HPDE6-E6E7 (cell line): ENCODE measurements around the gene NFATC2.
"Not testable (repeated sequence)": the region's sequence is repeated elsewhere in the genome, so short reads cannot be mapped to it uniquely, and the experiment has no call there.

ENCODE experiments used
- DNase-seq: peaks from one replicate; pipeline ENCODE4 v3.0.0; 2011; ENCODE audit warnings: missing footprints; ENCODE audit errors: extremely low spot score

NFATC2 gene

DNA sequence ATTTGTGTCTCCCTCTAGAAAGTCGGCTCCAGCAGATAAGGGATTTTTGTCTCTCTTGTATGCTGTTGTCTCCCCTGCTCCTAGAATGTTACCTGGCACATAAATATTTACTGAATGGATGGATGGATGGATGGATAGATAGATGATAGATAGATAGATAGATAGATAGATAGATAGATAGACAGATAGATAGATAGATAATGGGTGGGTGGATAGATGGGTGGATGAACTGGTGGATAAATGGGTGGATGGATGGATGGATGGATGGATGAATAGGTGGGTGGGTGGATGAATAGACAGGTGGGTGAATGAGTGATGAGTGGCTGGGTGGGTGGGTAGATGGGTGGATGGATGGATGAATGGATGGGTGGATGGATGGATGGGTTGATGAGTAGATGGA is 185.0 kb downstream of the NFATC2 start:
- no peak for DNase-seq

DNA sequence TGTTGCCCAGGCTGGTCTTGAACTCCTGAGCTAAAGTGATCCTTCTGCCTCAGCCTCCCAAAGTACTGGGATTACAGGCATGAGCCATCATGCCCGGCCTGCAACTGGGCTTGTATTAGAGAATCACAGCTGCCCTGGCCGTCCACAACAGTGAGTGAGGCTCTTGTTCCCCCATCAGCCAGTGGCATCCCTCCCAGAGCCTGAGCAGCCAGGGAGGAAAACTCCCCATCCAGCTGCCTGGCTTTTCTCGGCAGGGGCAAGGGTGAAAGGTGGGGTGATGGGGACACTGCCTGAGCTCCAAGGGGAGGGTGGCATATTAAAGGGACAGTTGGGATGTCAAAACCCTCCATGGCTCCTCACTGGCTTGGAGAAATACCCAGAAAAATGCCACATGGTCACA is 185.6 kb downstream of the NFATC2 start:
- DNase-seq, result no peak

DNA sequence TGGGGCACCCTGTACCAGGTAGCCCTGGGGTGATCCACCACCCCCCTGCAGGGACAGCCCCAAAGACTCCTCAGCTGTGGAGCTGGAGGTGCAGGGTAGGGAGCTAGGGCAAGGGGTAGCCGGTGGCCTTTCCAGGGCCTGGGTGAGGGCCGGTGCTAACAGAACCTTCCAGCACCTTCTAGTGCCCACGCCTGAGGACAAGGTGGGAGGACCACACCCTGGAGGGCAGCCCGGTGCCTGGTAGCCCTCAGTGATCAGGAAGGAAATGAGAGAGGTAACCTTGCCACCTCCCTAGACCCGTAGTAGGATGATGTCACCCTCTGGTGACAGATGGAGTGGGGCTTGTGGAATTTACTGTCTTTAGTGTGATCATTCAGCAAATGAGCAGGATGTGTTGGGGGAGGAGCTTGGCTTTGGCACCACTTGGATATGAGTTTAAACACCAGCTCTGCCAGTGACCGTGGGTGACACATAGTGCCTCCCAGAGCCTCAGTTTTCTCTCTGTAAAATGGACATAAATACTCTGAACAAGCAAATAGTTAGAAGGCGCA is 187.7 kb downstream of the NFATC2 start:
- no peak for DNase-seq

DNA sequence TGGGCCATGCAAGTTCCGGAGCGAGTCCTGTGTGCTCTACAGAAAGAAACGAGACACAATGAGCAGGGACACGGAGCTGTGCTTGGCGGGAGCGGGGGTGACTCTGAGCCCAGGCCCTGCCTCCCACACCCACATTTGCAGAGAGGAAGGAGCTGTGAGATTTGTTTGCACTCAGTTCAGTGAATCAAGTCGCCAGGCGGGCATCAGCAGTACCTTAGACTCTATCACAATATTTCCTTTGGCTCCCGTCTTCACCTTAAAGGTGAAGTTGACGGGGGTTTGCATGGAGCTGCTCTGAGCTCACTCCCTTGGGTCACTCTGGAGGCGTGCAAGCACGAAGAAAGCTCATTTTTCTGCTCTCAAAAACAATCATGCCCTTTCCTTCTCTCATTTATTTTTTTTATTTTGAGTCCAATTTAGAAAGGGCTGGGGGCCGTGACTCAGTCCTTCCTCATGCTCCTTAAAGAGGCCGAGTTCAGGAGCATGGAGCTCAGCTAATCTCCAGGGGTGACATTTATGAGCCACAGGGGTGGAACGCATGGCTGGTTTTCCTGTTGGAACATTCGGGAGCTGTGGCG is 188.2 kb downstream of the NFATC2 start:
- DNase-seq, result no peak

DNA sequence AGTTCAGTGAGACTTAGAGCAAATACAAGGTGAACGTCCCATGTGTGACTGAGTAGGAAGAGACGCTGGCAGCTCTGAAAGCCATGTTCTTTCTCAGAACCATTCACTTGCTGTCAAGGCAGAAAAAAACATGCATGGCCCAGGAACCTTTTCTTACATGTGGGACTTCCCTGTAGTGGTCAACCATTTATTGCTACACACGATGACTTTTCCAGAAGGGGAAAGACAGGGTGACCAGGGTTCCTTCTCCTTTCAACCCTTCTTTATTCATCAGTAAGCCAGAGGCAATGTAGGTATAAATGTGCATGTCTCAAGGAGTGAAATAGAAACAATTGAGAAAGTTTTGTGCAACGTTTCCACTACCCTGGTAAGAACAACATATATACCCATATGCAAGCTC is 189.0 kb downstream of the NFATC2 start:
- DNase-seq, result no peak

DNA sequence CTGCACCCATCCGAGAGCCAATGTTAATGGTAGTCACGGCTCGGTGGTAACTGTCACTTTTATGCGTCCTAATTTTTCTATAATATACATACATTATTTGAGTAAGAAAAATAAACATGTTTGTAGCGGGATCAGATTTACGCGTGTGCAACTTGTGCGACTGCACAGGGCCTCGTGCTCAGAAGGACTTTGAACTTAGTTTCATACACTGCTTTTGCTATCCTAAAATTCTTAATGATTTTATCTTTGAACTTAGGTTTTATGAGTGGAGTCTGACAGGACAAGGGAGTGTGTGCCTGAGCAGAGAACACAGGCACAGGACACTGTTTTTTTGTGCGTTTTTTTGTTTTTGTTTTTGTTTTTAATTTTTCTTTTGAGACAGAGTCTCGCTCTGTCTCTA is 189.7 kb downstream of the NFATC2 start:
- DNase-seq, result no peak

DNA sequence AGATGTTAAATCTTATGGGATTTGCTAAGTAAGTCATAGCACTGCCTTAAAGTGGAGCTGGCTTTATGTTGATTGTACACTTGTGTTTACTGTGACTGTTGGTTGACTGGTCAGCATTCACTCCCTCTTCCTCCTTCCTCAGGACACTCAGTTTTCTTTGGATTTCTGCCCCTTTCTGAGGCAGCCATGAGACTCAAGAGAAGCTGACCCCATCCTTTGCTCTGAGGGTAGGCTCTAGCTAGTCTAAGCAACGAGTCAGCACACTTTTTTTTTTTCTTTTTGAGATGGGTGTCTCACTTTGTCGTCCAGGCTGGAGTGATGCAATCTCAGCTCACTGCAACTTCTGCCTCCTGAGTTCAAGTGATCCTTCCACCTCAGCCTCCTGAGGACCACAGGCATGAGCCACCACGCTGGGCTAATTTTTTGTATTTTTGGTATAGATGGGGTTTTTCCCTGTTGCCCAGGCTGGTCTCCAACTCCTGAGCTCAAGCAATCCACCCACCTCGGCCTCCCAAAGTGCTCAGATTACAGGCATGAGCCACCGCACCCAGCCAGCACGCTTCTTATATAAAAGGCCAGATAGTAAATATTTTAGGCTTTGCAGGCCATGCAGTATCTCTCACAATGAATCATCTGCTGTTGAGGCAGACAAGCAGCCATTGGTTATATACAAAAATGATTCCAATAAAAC is 191.4 kb downstream of the NFATC2 start:
- no peak for DNase-seq

DNA sequence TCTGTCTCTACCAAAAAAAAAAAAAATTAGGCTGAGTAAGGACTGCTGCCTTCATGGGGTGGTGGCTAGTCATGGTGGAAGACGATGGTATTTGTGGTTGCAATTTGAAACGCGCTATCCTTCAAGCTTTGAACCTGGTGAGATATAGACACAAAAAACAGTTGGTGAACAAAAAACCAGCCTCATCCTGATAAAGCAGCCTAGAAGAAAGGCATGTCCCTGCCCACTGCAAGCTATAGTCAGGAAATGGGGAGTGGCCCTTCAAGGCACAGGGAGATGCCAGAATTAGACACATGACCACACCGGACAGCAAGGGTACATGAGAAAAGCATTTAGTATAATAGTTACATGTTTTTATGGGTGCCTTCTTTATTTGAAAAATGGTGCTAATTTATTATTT is 193.6 kb downstream of the NFATC2 start:
- no peak for DNase-seq

DNA sequence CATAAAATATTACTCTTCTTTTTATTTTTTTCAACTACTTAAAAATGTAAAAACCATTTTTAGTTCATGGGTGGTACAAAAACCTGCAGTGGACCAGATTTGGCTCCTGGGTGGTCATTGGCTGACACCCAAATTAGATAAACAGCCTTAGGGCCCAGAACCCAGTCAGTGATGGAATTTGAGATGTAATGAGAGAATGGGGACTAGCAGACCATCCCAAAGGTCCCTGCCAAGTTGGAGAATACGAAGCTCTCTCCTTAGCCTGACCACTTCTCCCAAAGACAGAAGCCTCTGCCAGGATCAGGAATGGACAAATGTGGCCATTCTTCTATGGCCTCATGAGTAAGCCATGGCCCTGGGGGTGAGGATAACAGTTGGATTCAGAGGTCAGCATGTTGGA is 194.7 kb downstream of the NFATC2 start:
- DNase-seq, result no peak

DNA sequence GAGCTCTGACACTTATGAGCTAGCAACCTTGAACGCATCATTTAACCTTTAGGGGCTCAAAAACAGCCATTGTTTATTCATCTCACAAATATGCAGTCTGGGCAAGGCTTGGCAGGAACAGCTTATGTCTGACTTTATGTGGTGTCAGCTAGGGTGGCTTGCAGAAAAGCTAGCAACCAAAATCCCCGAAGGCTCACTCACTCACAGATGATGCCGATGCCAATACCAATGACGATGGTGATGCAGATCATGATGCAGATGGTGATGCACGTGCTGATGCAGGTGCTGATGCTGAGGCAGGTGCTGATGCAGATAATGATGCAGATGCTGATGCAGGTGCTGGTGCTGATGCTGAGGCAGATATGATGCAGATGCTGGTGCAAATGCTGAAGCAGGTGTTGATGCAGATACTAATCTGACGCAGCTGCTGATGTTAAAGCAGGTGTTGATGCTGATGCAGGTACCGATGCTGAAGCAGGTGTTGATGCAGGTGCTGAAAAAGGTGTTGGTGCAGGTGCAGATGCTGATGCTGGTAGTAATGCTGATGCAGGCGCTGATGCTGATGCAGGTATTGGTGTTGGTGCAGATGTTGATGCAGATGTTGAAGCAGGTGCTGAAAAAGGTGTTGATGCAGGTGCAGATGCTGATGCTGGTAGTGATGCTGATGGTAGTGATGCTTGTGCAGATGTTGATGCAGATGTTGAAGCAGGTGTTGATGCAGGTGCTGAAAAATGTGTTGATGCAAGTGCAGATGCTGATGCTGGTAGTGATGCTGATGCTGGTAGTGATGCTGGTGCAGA is 195.6 kb downstream of the NFATC2 start:
- no peak for DNase-seq

DNA sequence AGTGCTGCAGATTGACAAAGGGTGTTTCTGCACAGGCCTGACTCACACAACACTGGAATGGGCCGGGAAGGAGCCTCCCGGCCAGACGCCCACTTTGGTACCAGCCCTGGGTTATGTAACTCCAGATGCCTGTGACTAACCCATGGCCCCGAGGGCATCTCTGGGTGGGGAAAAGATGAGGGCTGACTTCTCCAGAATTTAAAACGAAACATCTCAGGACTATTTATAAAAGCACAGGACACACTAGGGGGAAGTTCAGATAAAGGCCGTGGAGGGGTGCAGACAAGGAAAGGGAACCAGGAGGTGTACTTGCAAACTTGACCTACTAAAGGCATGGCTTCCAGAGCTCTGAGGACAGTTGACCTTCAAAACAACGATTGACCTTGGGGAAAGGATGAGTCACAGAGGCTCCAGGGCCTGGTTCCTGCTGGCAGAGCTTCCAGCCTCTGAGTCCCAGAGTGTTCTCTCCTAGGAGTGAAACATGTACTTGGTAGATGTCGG is 196.9 kb downstream of the NFATC2 start:
- DNase-seq, result peak; percentile 85

DNA sequence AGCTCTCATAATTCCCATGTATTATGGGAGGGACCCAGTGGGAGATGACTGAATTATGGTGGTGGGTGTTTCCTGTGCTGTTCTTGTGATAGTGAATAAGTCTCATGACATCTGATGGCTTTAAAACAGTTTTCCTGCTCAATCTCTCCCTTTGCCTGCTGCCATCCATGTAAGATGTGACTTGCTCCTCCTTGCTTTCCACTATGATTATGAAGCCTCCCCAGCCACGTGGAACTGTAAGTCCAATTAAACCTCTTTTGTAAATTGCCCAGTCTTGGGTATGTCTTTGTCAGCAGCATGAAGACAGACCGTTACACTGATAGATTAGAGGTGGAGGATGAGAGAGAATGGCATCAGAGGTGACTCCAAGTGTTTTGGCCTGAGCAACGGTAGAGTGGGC is 198.7 kb downstream of the NFATC2 start:
- DNase-seq, result not testable (repeated sequence)

DNA sequence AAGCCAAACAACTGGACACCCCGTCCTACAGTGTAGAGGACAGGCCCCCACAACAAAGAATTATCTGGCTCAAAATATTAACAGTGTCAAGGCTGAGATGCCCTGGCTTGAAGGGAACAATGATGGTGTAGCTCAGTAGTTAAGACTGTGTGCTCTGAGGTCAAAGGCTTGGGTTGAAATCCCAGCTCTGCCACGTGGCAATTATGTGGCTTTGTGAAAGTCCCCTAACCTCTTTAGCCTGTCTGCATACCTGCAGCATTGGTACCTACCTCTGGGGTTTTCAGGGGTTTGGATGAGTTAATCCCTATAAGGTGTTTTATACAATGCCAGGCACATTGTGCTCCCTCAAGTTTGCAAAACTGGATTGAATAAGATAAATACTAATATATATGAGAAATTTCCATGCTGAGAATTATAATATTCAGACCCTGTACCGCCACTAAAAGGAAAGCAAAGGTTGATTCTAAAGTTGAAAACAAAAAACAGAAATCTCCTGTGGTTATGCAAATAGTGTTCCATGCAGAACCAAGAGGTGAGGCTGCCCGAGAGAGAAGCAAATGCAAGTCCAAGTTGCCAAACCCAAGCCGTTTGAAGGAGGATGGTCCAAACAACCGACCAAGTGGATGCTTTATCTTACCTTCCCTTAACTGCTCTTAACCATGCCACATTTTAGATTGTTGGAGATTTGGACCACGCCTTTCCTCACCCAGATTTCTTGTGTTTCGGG is 199.8 kb downstream of the NFATC2 start:
- no peak for DNase-seq

DNA sequence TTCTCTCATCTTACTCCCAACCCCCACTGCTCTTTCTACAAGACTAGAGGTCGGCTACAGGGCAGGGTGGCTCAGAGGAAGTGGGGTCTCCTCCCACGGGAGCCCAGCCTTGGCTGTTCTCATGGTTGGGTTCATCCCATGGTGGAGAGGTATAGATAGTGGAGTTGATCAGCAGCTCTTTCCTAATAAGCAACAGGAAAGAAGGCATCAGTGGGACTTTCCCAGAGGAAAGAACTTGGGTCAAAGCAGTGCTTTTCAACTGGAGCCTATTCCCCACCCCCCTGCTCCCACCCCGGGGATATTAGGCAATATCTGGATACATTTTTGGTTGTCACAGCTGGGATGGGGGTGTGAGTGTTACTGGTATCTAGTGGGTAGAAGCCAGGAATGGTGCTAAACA is 200.9 kb downstream of the NFATC2 start:
- DNase-seq, result no peak

DNA sequence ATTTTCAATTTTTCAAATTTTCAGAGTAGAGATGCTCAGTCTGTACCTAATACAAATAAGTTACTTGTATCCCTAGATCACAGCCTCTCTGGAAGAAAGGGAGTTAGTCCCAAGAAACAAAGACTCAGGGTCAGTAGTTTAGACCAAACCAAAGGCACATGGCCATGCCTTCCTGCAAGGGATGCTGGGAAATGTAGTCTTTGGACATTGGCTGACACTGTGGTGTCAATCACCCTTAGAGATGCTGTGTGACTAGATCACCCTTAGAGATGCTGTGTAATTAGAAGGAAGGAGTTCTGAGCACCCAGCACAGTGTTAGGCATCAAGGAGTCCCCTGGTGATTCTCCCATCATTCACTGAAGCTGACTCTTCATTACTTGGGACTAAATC is 202.1 kb downstream of the NFATC2 start:
- DNase-seq, result no peak

DNA sequence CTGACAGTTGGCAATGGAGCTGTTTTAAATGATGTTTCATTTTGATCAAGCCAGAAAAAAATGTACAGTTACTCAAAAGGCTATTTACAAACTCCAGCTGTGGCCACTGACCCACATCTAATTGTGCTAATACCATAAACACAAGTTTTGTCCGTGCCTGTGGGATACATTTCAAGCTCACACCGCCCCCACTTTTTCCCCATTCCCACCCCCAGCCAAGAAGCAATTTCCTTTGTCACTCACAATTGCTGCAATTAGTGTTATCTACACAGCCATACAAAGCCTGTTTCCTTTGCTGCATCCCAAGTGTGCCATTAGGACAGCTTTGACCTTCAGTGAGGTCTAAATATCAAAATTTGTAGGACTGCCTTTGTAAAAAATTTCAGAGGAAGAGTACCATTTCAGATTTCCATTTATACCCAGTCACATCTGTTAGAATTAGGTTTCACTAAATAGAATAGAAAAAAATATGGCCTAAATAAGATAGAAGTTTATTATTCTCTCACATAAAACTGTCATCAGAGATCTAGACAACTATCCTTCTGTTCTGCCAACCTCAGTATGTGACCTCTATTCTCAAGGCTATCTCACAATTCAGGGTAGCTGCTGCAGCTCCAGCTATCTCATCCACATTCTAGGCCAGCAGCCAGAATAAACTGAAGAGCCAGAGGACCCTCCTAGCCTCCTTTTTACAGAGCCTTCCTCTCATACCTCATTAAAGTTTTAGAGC is 202.6 kb downstream of the NFATC2 start:
- no peak for DNase-seq

DNA sequence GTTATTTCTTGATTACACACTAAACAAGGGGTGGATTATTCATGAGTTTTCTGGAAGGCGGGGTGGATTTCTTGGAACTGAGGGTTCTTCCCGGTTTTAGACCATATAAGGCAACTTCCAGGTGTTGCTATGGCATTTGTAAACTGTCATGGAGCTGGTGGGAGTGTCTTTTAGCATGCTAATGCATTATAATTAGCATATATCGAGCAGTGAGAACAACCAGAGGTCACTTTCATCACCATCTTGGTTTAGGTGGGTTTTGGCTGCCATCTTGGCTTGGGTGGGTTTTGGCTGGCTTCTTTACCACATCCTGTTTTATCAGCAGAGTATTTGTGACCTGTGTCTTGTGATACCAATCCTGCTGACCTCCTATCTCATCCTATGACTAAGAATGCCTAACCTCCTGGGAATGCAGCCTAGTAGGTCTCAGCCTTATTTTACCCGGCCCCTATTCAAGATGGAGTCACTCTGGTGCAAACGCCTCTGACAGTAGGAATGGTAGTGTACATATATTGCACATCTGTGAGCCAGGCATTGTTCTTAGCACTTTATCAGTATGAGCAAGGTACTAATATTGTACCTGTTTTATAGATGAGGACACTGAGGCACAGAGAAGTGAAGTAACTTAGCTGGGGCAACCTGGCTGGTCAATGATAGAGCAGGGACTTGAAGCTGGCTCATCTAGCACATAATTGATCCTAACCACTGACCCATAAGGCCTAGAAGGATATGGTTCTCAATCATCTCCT is 203.7 kb downstream of the NFATC2 start:
- DNase-seq, result no peak

DNA sequence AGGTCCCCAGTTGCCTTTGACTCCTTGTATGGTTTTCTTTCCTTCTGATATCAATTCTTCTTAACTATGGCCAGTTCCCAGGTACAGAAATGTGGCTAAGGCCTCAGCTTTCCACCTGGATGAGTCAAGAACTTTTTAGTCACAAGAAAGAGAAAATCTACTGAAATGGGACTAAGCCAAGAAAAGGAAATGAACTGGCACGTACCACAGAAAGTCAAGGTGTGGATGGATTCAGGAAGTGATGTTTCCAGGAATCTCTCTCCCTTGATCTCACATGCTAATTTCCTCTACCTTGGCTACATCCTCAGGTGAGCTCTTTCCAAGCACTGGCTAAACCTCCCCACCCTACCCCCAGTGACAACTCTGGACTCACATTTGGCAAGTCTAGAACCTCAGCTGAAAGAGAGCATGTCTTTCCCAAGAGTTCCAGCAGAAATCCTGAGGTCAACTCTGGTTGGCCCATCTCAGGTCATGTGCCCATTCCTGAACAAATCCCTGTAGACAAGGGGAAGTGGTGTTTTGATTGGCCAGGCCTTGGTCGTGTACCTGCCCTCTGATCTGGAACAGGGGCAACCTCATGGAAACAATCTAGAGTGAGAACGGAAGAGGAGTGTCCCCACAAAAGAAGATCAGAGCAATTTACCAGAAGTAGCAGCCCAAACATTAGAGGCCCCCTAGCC is 205.3 kb downstream of the NFATC2 start:
- no peak for DNase-seq
